ENCODE measurements around the gene KRTAP4-1.

GRCh38 chr17:41176744-41177387, 7.8 kb downstream of the KRTAP4-1 start:
- TF ChIP-seq CTCF (IDR thresholded peaks at IDR 0.05; ENCODE audit: low read depth, low read length, poor library complexity, severe bottlenecking), result no peak
- TF ChIP-seq EZH2phosphoT487 (IDR thresholded peaks at IDR 0.05; ENCODE audit: borderline replicate concordance, low read length), result no peak

Measured in DOHH2 (cell line).